ENCODE data around the gene ACP4. TPM values are rescaled to one million over a fixed set of nuclear protein-coding genes. Genes with fewer than 3 reads are reported as not detected.
A peak's percentile ranks its signal among the peaks of the same experiment; 100 is the strongest.

The ACP4 gene
- total RNA-seq, 2 donors from 2014 or later = not detected

- intact Hi-C loops (cut with DNase I) = no loop called here
- DNase-seq (no peak), ATAC-seq (no peak)
These were observed 25.2 kb downstream of the ACP4 start for GRCh38 chr19:50815439-50815838.

GRCh38 chr19:50817941-50818858, 28.0 kb downstream of the ACP4 start:
- DNase-seq (peak; percentile 66), ATAC-seq (peak in 1 of 2 donors; percentile 65)
- intact Hi-C loops (cut with DNase I) = no loop called here

- intact Hi-C loops (cut with DNase I) = no loop called here
- DNase-seq (no peak), ATAC-seq (no peak)
These were observed 28.8 kb downstream of the ACP4 start for GRCh38 chr19:50818859-50819472.

- ATAC-seq (no peak), DNase-seq (no peak)
- intact Hi-C loops (cut with DNase I) = no loop called here
These were observed 29.4 kb downstream of the ACP4 start for GRCh38 chr19:50819636-50820035.

- no peak for ATAC-seq
- no peak for DNase-seq
- intact Hi-C loops (cut with DNase I) = no loop called here
These were observed 29.9 kb downstream of the ACP4 start for GRCh38 chr19:50820086-50820485.

- intact Hi-C loops (cut with DNase I) = no loop called here
- DNase-seq (peak; percentile 42), ATAC-seq (peak in 1 of 2 donors; percentile 64)
These were observed 30.5 kb downstream of the ACP4 start for GRCh38 chr19:50820549-50821247.

- intact Hi-C loops (cut with DNase I) = no loop called here
- DNase-seq (no peak), ATAC-seq (no peak)
These were observed 31.0 kb downstream of the ACP4 start for GRCh38 chr19:50821248-50821612.

GRCh38 chr19:50821622-50822021, 31.4 kb downstream of the ACP4 start:
- intact Hi-C loops (cut with DNase I) = no loop called here
- DNase-seq = no peak
- ATAC-seq = no peak

GRCh38 chr19:50822661-50823208, 32.5 kb downstream of the ACP4 start:
- DNase-seq = no peak
- intact Hi-C loops (cut with DNase I) = no loop called here
- no peak for ATAC-seq

- intact Hi-C loops (cut with DNase I) = no loop called here
- peak in 1 of 2 donors; percentile 45 for ATAC-seq
These were observed 33.3 kb downstream of the ACP4 start, which contains the start of gene KLK1 for GRCh38 chr19:50823389-50824042. Gene KLK1, minus strand, starts transcription at chr19:50823787. Its CDS starts 39 bp downstream, at chr19:50823748.

GRCh38 chr19:50826492-50827240, 36.5 kb downstream of the ACP4 start:
- DNase-seq = no peak
- no peak for ATAC-seq
- intact Hi-C loops (cut with DNase I) = no loop called here

More at GRCh38 chr19:50823389-50824042, 33.3 kb downstream of the ACP4 start, which contains the start of gene KLK1:
- no peak for DNase-seq

- DNase-seq = no peak
- intact Hi-C loops (cut with DNase I) = no loop called here
- no peak for ATAC-seq
These were observed 37.3 kb downstream of the ACP4 start for GRCh38 chr19:50827476-50827875.

GRCh38 chr19:50829801-50830200, 39.6 kb downstream of the ACP4 start:
- intact Hi-C loops (cut with DNase I) = no loop called here
- DNase-seq = no peak
- no peak for ATAC-seq

GRCh38 chr19:50830266-50831025, 40.2 kb downstream of the ACP4 start:
- intact Hi-C loops (cut with DNase I) = no loop called here
- DNase-seq = no peak
- no peak for ATAC-seq

- intact Hi-C loops (cut with DNase I) = no loop called here
- ATAC-seq = no peak
- no peak for DNase-seq
These were observed 40.8 kb downstream of the ACP4 start for GRCh38 chr19:50831026-50831396.

- intact Hi-C loops (cut with DNase I) = no loop called here
- DNase-seq (no peak), ATAC-seq (no peak)
These were observed 42.5 kb downstream of the ACP4 start for GRCh38 chr19:50832666-50833065.

- intact Hi-C loops (cut with DNase I) = no loop called here
- ATAC-seq (no peak), DNase-seq (no peak)
These were observed 43.0 kb downstream of the ACP4 start, which contains the start of gene KLK15 for GRCh38 chr19:50833117-50833801. Gene KLK15, minus strand, starts transcription at chr19:50833574. Its CDS starts 2,082 bp downstream, at chr19:50831492.

Data from left cardiac atrium (tissue), 4 donors.